DND-41 (cell line): ENCODE data around the gene POSTN.

Experiments used
- EZH2 ChIP-seq: IDR thresholded peaks from 3 replicates; pipeline ENCODE4 v1.6.1; 2012; ENCODE audit warnings: borderline replicate concordance, low read depth, mild to moderate bottlenecking, moderate library complexity, low read length, inconsistent platforms; ENCODE audit not compliant: severe bottlenecking
- TF ChIP-seq, protein P1 (sequence below): IDR thresholded peaks from 2 replicates; pipeline ENCODE4 v1.5.1; 2012; ENCODE audit warnings: borderline replicate concordance, low read length, moderate library complexity, mild to moderate bottlenecking; ENCODE audit not compliant: poor library complexity, severe bottlenecking; ENCODE audit errors: extremely low read depth

GRCh38 chr13:37646531-37646930 is 48.0 kb upstream of the POSTN start:
- TF ChIP-seq, protein P1, sequence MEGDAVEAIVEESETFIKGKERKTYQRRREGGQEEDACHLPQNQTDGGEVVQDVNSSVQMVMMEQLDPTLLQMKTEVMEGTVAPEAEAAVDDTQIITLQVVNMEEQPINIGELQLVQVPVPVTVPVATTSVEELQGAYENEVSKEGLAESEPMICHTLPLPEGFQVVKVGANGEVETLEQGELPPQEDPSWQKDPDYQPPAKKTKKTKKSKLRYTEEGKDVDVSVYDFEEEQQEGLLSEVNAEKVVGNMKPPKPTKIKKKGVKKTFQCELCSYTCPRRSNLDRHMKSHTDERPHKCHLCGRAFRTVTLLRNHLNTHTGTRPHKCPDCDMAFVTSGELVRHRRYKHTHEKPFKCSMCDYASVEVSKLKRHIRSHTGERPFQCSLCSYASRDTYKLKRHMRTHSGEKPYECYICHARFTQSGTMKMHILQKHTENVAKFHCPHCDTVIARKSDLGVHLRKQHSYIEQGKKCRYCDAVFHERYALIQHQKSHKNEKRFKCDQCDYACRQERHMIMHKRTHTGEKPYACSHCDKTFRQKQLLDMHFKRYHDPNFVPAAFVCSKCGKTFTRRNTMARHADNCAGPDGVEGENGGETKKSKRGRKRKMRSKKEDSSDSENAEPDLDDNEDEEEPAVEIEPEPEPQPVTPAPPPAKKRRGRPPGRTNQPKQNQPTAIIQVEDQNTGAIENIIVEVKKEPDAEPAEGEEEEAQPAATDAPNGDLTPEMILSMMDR: no peak
- TF ChIP-seq EZH2: no peak
